Right forelimb (tissue), 1 donor: ENCODE measurements around the gene BAD.
"Not testable (repeated sequence)": the region's sequence is repeated elsewhere in the genome, so short reads cannot be mapped to it uniquely, and the experiment has no call there.

ENCODE experiments used
- DNase-seq: peaks from one replicate; pipeline ENCODE4 v3.0.0-alpha.2; 2018

The BAD gene

DNA sequence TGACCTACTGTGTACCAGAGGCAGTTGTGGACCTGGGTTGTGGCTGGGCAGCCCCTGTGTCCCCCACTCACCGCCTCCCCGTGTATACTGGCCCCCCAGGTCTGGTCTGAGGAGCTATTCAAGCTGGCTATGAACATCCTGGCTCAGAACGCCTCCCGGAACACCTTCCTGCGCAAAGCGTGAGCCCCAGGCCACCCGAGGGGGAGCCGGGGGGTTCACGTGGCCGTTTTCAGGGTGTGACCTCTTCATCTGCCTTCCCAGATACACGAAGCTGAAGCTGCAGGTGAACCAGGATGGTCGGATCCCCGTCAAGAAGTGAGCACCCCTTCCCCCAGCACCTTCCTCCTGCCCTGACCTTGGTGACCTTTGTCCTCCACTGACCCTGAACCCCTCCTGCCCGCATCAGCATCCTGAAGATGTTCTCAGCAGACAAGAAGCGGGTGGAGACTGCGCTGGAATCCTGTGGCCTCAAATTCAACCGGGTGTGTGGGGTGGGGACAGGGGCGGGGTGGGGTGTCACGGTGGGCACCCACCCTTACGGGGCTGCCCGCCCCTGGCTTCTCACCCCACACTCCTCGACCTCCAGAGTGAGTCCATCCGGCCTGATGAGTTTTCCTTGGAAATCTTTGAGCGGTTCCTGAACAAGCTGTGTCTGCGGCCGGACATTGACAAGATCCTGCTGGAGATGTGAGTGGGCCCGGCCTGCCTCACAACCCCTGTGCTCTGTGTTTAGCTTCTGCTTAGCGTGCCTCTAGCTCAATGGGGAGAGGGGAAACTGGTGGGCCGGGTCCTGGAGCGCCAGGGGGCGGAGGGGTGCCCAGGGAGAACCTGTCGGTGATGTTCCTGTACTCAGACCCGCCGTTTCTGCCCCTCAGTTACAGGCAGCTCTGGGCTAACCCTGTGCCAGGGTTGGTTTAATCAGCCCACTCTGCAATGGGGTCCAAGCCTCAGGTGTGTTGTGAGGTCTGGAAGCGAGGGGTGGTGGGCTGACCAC is 29.0 kb downstream of the BAD start:
- no peak for DNase-seq

- DNase-seq: no peak
These were observed 30.1 kb downstream of the BAD start for GRCh38 chr11:64254326-64254725.

GRCh38 chr11:64253481-64253880 is 31.0 kb downstream of the BAD start:
- DNase-seq: no peak

- no peak for DNase-seq
These were observed 31.4 kb downstream of the BAD start for GRCh38 chr11:64253043-64253442.

GRCh38 chr11:64252003-64252872 is 32.2 kb downstream of the BAD start:
- DNase-seq: no peak

- DNase-seq: no peak
These were observed 32.8 kb downstream of the BAD start for GRCh38 chr11:64251753-64252002.

- peak; percentile 82 for DNase-seq
These were observed 33.3 kb downstream of the BAD start, which contains the start of gene PLCB3 for GRCh38 chr11:64251016-64251752. TSS of gene PLCB3 (plus strand) at chr11:64251530. CDS start at chr11:64251650, 120 bp downstream.

- no peak for DNase-seq
These were observed 34.0 kb downstream of the BAD start for GRCh38 chr11:64250415-64251015.

DNA sequence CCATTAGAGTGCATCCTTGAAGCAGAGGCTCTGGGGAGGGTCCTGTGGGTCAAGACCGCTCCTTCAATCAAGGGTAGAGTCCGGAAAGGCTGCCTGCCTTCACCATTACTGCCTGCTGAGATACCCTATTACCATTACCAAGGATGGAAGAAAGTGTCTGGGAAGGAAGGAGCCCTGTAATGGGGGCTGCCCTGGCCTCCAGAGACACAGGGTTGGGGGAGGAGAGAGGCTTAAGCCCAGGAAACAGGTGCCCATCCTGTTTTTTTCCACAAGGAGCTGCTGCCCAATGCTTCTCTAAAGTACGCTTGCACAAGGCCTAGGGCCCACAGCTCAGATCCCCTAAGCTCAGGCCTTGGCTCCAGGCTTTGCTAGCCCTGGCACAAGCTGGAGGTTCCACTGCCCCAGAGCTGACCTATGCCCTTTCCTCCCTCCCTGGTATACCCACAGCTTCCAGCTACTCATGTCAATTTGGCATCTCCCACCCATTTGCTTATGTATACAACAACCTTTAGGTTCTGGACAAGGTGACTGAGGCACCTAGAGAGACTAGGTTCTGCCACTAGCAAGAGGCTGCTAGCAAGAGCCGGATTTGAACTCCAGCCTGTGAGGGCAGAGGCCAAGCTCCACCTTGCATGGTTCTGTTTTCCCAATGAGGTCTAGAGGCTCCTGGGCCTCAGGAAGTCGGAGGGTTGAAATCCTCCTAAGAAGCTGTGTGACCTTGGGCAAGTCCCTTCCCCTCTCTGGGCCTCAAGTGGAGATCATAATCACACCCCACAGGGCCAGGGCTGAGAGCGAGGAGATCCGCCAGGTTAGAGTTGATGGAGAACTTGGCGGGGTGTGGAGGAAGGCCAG is 34.7 kb downstream of the BAD start:
- DNase-seq: no peak

DNA sequence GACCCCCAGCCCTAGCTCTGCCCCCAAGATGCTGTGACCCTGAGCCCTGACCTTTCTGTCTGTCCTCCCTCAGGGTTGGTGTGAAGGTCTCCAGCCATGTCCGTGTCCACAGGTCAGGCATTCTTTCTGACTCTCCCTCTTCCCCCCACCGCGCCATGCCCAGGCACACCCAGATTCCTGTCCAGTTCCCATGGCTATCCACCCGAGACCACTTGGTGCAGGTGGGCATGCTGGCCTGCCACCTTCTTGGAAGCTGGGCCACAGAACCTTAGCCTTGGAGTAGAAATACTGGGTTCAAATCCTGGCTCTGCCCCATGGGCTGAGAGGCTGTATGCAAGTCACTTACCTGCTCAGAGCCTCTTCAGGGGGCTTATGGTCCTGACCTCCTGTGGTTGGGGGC is 35.4 kb downstream of the BAD start:
- no peak for DNase-seq

- no peak for DNase-seq
These were observed 35.9 kb downstream of the BAD start for GRCh38 chr11:64248578-64248977.

DNA sequence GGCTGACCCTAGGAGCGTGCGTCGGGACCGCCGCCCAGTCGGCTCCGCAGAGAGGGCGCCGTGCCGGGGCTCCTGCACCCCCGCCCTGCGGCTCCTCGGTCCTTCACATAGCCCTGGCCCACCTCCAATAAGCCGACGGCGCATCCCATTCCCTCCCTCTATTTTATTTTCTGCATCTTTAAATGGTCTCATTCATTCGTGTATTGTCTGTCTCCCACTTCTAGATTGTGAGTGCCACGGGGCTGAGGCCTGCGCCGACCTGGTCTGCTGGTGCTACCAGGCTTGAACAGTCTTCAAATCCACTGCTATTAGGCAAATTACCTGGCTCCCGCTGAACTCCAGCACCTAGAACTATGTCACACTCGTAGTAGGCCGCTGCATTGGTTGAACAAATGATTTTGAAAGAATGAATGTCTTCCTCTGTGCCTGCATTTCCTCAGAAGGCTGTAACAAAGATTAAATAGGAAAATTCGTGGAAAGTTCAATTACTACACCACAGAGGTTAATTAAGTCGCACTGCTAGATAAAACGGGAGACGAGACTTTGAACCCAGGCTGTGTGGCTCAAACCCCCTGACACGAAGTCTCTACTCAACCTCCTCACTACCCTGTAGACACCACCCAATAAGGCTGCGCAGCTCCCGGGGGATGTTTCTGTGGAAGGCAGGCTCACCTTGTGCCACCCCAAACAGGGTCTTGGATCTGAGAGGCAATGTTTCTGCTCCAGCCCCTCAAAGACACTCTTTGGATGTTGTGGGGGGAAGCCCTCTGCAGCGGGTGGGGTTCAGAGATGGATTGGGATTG is 36.5 kb downstream of the BAD start:
- DNase-seq: no peak

DNA sequence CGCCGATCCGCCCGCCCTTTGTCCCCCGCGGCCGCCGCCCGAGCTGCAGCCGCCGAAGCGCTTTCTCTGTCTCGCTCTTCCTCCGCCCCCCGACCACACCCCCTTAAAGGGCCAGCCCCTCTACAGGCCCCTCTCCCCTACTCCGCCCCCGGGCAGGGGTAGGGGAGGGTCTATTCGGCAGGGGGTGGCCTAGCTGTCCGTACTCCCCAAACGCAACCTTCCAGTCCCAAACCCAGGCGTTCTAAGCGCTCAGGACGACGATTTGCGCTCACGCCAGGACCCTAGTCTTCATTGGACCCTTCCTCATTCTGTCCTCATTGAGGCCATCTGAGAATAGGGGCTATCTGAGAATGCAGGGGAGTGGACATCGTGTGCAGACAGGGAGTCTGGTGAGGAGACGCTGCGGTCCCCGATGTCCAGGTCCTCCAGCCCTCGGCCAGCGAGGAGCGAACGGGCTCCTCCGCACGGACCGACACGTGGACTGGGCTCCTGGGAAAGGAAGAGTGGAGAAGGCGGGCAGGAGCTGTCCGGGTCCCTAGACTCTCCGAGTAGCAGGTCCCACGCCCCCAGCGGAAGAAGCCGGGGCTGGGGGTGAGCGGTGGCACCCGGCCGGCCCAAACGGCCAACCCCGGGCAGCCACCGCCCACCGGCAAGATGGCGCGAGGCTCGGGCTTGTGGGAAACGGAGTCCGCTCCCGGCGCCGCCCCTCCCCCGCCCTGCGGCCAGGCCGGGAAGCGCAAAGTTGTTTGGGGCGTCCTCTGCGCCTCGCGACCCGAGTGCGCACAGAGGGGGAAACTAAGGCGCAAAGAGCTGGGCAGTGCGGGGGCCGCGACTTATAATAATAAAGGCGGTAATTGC is 37.4 kb downstream of the BAD start, which contains the start of gene PPP1R14B:
TSS of gene PPP1R14B (minus strand) at position 73 of the 858 bp plus-strand sequence. CDS start 270 bp downstream, outside the sequence.
- peak; percentile 92 for DNase-seq

DNA sequence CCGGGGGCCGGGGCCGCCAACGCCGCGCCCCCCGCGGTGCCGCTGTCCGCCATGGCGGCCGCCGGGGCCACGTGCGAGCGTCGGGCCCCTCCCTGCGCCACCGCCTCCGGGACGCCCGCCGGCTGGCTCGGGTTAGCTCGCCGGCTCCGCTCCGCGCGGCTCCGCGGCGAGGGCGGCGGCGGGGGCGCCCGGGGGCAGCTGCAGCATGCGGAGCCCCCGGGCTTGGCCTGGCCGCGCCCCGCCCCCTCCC is 37.9 kb downstream of the BAD start:
- DNase-seq: not testable (repeated sequence)

GRCh38 chr11:64245797-64246620 is 38.5 kb downstream of the BAD start:
- DNase-seq: peak; percentile 78

GRCh38 chr11:64245401-64245796 is 39.1 kb downstream of the BAD start:
- DNase-seq: peak; percentile 78

GRCh38 chr11:64244966-64245365 is 39.5 kb downstream of the BAD start:
- DNase-seq: no peak

GRCh38 chr11:64244107-64244506 is 40.4 kb downstream of the BAD start:
- DNase-seq: no peak

- no peak for DNase-seq
These were observed 41.1 kb downstream of the BAD start for GRCh38 chr11:64243236-64243854.
